ENCODE results near the gene MAGIX.

GRCh38 chrX:49212209-49212608, 49.7 kb downstream of the MAGIX start:
- TF ChIP-seq CTCF (IDR thresholded peaks at IDR 0.05; ENCODE audit: poor library complexity) (no peak), EZH2phosphoT487 (IDR thresholded peaks at IDR 0.05; ENCODE audit: low read depth, severe bottlenecking, unreplicated experiment) (no peak)

All from hepatocyte (in vitro differentiated cells).